SH-SY5Y (cell line): ENCODE results near the gene MAP3K5.

Experiments
- GATA2 ChIP-seq: IDR thresholded peaks from 2 replicates; pipeline ENCODE4 v1.6.1; 2011; ENCODE audit warnings: mild to moderate bottlenecking, low read depth, low read length
- GATA3 ChIP-seq: IDR thresholded peaks from 2 replicates; pipeline ENCODE4 v1.6.1; 2011; ENCODE audit warnings: low read depth, mild to moderate bottlenecking, low read length, moderate library complexity

DNA sequence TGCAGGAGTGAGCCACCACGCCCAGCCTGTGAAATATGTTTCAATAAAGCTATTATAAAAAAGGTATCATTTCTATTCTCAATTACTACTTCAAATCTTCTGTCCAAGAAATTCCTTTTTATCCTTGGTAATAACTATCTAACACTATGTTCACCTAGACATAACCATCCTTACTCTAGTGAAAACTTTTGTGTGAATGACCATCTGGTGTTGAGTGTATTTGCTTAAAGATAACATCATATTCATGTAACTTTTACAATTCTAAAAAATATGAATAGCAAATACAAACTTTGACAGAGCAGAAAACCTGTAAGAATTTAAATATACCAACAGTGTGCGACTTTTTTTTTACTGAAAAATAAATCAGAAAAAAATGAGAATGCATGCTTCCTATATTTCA, 96.9 kb downstream of the MAP3K5 start:
- TF ChIP-seq GATA2, result no peak
- TF ChIP-seq GATA3, result no peak
